AG04450 (cell line): ENCODE measurements around the gene ESCO1. TPM values are rescaled to one million over a fixed set of nuclear protein-coding genes. Genes with fewer than 3 reads are reported as not detected.
A peak's percentile ranks its signal among the peaks of the same experiment; 100 is the strongest.

Source experiments
- CTCF ChIA-PET: fragments of 300-600, 350-600 bp; formaldehyde crosslinking; extraction: SDS; loops from one replicate; lab custom pipeline; 2022; ENCODE audit warnings: antibody characterized with exemption, inconsistent platforms; lab: Charles Lee
- POLR2A ChIA-PET: fragments of 350-600 bp; formaldehyde crosslinking; extraction: SDS; loops from one replicate; lab custom pipeline; 2021; ENCODE audit warnings: antibody characterized with exemption, inconsistent platforms; lab: Yijun Ruan, JAX
- DNase-seq: peaks from one replicate; pipeline ENCODE4 v3.0.0-alpha.2; 2011; ENCODE audit warnings: low read depth, low spot score
- H3K27ac ChIP-seq: one replicate; pipeline ENCODE4 v1.5.1; 2012; ENCODE audit warnings: low read depth, low read length, control low read depth
- H3K27me3 ChIP-seq: one replicate; pipeline ENCODE4 v1.6.0; 2012; ENCODE audit warnings: low read length; ENCODE audit not compliant: control insufficient read depth, insufficient read depth
- H3K4me3 ChIP-seq: 2 replicates; pipeline ENCODE4 v1.5.1; 2011; ENCODE audit warnings: mild to moderate bottlenecking, low read depth, low read length, control low read depth
- H3K9me3 ChIP-seq: 2 replicates; pipeline ENCODE4 v1.5.1; 2012; ENCODE audit warnings: low read length; ENCODE audit not compliant: control insufficient read depth, insufficient read depth
- CTCF ChIP-seq: IDR thresholded peaks from 2 replicates; pipeline ENCODE4 v1.5.1; 2011; ENCODE audit warnings: low read depth, low read length, control low read depth, inconsistent platforms
- polyA plus RNA-seq: library from polyadenylated mRNA; depleted of rRNA; stranded (reverse); fragments of >200 nt; gene quantifications from 2 replicates; pipeline ENCODE4 v1.2.3, GENCODE V29; 2011

The ESCO1 gene
- polyA plus RNA-seq, 1 experiment, result 8.9 TPM

DNA sequence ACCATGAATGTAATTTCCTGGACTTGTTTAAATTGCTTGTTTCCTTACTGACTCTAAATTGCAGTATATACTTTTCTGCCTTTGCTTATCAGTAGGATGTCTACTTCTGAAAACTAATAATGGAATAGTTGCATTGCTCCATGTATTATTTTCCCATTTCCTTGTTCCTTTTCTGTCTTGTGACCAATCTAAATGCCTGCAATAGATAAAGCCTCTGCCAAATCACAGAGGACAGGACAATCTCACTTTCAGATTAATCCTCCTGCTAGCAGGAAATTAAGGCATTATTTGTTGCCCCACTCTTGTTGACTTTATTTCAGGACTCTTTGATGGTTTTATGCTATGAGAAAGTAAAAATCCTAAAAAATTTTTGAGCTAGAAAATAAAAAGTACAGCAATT lies 4.7 kb upstream of the ESCO1 start:
- ChIA-PET CTCF (no interaction called here), POLR2A (no interaction called here)
- no peak for DNase-seq
- H3K4me3 ChIP-seq, result no peak overlapping the region
- no peak overlapping the region for H3K27ac ChIP-seq
- H3K9me3 ChIP-seq, result peaks cover 2% of the 10 kb centered on the region; the same call in 1 of the 2 replicates
- no peaks in the 10 kb centered on the region for H3K27me3 ChIP-seq
- no peak for TF ChIP-seq CTCF

DNA sequence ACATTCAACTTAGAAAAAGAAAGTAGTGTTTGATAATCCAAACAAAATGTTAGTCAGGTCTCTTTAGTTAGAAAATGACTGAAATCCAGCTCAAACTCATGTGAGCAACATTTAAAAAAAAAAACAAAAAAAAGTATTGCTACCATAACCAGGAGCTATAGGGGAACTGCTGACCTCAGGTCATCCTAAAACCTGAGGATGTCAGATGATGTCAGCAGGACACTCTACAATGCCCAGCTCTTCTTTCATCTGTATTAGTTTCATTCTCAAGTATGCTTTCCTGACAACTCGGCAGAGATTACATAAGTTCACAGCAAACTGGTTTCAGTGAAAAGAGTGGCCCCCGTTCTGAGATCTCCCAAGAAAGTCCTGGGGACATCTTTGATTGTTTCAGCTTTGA lies 4.2 kb upstream of the ESCO1 start:
- no peak for DNase-seq
- POLR2A ChIA-PET, result no interaction called here
- H3K27ac ChIP-seq, result no peak overlapping the region
- H3K27me3 ChIP-seq, result no peaks in the 10 kb centered on the region
- peaks cover 6% of the 10 kb centered on the region; the same call in 1 of the 2 replicates for H3K9me3 ChIP-seq
- H3K4me3 ChIP-seq, result no peak overlapping the region
- TF ChIP-seq CTCF, result no peak
- CTCF ChIA-PET, result no interaction called here

DNA sequence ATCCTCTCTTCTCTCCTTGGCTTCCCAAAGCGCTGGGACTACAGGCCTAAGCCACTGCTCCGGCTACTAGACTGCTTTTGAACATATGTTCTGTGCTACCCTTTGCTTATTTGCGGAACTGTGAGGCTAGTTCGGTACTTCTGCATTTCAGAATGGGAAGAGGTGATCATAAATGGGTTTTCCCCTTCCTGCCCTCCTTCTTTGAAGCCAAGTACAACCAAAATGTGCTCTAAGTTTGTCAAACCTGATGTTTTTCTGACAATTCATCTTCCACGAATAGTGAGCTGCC lies 1.7 kb upstream of the ESCO1 start:
- CTCF ChIA-PET, result interaction anchor here (0.7 to 8.3 kb wide), 4 partner anchors 9 to 1375 kb away, joined by 3 to 138 read pairs (median 12); partner anchors contain the start of gene SNRPD1

GRCh38 chr18:21599585-21600525 lies 649 bp downstream of the ESCO1 start:
- Histone ChIP-seq H3K4me3 (peak overlapping the region; percentile 99), H3K9me3 (peaks cover 6% of the 10 kb centered on the region; the same call in 1 of the 2 replicates), H3K27me3 (no peaks in the 10 kb centered on the region), H3K27ac (peak overlapping the region; percentile 97)
- ChIA-PET POLR2A (interaction anchor here (0.6 to 1.9 kb wide), 6 partner anchors 10 to 547 kb away, joined by 3 to 15 read pairs (median 6); partner anchors contain the start of genes MIB1 and SNRPD1), CTCF (interaction anchor here (0.7 to 8.3 kb wide), 59 partner anchors 10 to 505 kb away, joined by 3 to 138 read pairs (median 5); partner anchors contain the start of genes ABHD3 and SNRPD1)
- no peak for DNase-seq
- no peak; the same call in 1 of the 2 replicates for TF ChIP-seq CTCF

More for the DNA sequence above, 1.7 kb upstream of the ESCO1 start:
- Histone ChIP-seq H3K9me3 (peaks cover 6% of the 10 kb centered on the region; the same call in 1 of the 2 replicates), H3K27ac (no peak overlapping the region), H3K27me3 (no peaks in the 10 kb centered on the region), H3K4me3 (no peak overlapping the region)
- TF ChIP-seq CTCF, result no peak
- no peak for DNase-seq
- POLR2A ChIA-PET, result interaction anchor here (1.1 kb wide), 1 partner anchor 13 kb away, joined by 3 read pairs; no protein-coding TSS in a partner anchor
